Mucosa of rectum (tissue), 2 donors: ENCODE data around the gene PLCL1.

Experiments used
- H3K27ac ChIP-seq, 2 donors: one replicate each; pipeline ENCODE4 v1.7.0; 2013; ENCODE audit warnings: inconsistent platforms in 2 of 2, low read depth in 2 of 2, low read length in 2 of 2
- H3K27me3 ChIP-seq, 2 donors: one replicate each; pipeline ENCODE4 v1.7.0; 2013; ENCODE audit warnings: low read length in 2 of 2; ENCODE audit not compliant: control insufficient read depth in 2 of 2, insufficient read depth in 2 of 2
- H3K36me3 ChIP-seq, 2 donors: one replicate each; pipeline ENCODE4 v1.7.0; 2013; ENCODE audit warnings: low read length in 2 of 2; ENCODE audit not compliant: control insufficient read depth in 2 of 2, insufficient read depth in 2 of 2
- H3K4me1 ChIP-seq, 2 donors: one replicate each; pipeline ENCODE4 v1.7.0; 2013; ENCODE audit warnings: low read length in 2 of 2, mild to moderate bottlenecking in 1 of 2; ENCODE audit not compliant: control insufficient read depth in 2 of 2, insufficient read depth in 2 of 2
- H3K4me3 ChIP-seq, 2 donors: one replicate each; pipeline ENCODE4 v1.7.0; 2013; ENCODE audit warnings: low read length in 2 of 2
- H3K9ac ChIP-seq, 2 donors: one replicate each; pipeline ENCODE4 v1.7.0; 2013; ENCODE audit warnings: low read length in 2 of 2, low read depth in 1 of 2, mild to moderate bottlenecking in 1 of 2
- H3K9me3 ChIP-seq, 2 donors: one replicate each; pipeline ENCODE4 v1.7.0; 2013; ENCODE audit warnings: low read length in 2 of 2; ENCODE audit not compliant: control insufficient read depth in 2 of 2
- donor health status: healthy.
- donor health status: Normal muscosa, but diverticular disease.

The PLCL1 gene

GRCh38 chr2:198167346-198167745 is 363.0 kb downstream of the PLCL1 start:
- Histone ChIP-seq H3K36me3 (no peaks in the 10 kb centered on the region), H3K4me3 (no peak overlapping the region), H3K27ac (no peak overlapping the region), H3K4me1 (no peaks in the 10 kb centered on the region), H3K9ac (no peak overlapping the region), H3K9me3 (no peaks in the 10 kb centered on the region), H3K27me3 (no peaks in the 10 kb centered on the region)

DNA sequence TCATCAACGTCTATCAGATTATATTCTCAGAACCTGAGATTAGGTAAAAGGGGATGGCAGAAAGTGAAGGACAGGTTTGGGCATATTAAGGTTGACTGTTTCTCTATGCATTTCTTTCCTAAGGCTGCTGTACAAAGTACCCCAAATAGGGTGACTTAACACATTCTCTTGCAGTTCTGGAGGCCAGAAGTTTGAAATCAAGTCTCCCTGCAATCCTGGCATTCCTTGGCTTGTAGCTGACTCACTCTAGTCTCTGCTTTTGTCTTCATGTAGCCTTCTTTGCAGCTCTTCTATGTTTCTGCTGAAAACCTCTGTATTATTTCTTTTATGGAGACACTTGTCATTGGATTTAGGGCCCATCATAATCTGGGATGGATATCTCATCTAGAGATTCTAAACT is 364.3 kb downstream of the PLCL1 start:
- Histone ChIP-seq H3K9ac (no peak overlapping the region), H3K9me3 (no peaks in the 10 kb centered on the region), H3K27me3 (no peaks in the 10 kb centered on the region), H3K27ac (no peak overlapping the region), H3K4me1 (no peaks in the 10 kb centered on the region), H3K36me3 (no peaks in the 10 kb centered on the region), H3K4me3 (no peak overlapping the region)

- Histone ChIP-seq H3K4me3 (no peak overlapping the region), H3K4me1 (no peaks in the 10 kb centered on the region), H3K9me3 (no peaks in the 10 kb centered on the region), H3K27ac (no peak overlapping the region), H3K36me3 (no peaks in the 10 kb centered on the region), H3K27me3 (no peaks in the 10 kb centered on the region), H3K9ac (no peak overlapping the region)
Measured at GRCh38 chr2:198173242-198173641, 368.8 kb downstream of the PLCL1 start.

GRCh38 chr2:198173864-198174263 is 369.5 kb downstream of the PLCL1 start:
- no peaks in the 10 kb centered on the region for H3K27me3 ChIP-seq
- H3K9me3 ChIP-seq = no peaks in the 10 kb centered on the region
- no peak overlapping the region for H3K9ac ChIP-seq
- no peak overlapping the region for H3K4me3 ChIP-seq
- H3K4me1 ChIP-seq = no peaks in the 10 kb centered on the region
- H3K36me3 ChIP-seq = no peaks in the 10 kb centered on the region
- no peak overlapping the region for H3K27ac ChIP-seq

DNA sequence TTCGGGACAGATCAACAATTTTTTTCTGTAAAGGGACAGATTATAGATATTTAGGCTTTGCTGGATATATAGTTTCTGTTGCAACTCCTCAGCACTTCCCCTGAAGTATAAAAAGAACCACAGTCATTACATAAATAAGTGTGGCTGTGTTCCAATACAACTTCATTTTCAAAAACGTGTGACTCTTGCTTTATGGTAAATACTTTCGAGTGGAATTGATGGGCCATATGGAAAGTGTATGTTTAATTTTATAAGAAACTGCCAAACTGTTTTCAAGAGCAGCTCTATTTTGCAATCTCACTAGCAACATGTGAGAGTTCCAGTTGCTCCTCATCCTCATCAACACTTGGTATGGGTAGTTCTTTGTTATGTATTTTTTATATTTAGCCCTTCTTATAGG is 370.9 kb downstream of the PLCL1 start:
- Histone ChIP-seq H3K9ac (no peak overlapping the region), H3K27me3 (no peaks in the 10 kb centered on the region), H3K4me3 (no peak overlapping the region), H3K27ac (no peak overlapping the region), H3K36me3 (no peaks in the 10 kb centered on the region), H3K4me1 (no peaks in the 10 kb centered on the region), H3K9me3 (no peaks in the 10 kb centered on the region)

GRCh38 chr2:198177040-198177439 is 372.6 kb downstream of the PLCL1 start:
- H3K9me3 ChIP-seq = no peaks in the 10 kb centered on the region
- H3K27me3 ChIP-seq = no peaks in the 10 kb centered on the region
- no peaks in the 10 kb centered on the region for H3K4me1 ChIP-seq
- H3K36me3 ChIP-seq = no peaks in the 10 kb centered on the region
- no peak overlapping the region for H3K4me3 ChIP-seq
- H3K9ac ChIP-seq = no peak overlapping the region
- H3K27ac ChIP-seq = no peak overlapping the region

DNA sequence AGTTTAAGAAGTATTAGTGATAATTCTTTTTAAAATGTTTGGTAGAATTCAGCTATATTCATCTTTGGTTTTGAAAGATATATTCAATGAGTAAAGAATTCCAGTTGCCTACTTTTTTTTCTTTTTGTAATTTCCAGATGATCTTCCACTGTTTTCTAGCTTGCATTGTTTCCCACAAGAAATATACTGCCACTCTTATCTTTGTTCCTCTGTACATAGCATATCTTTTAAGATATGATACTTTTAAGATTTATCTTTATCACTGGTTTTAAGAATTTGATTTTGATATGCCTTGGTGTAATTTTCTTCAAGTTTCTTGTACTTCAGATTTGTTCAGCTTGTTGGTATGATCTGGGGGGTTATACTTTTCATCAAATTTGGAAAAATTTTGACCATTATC is 374.4 kb downstream of the PLCL1 start:
- no peaks in the 10 kb centered on the region for H3K27me3 ChIP-seq
- H3K9ac ChIP-seq = no peak overlapping the region
- H3K27ac ChIP-seq = no peak overlapping the region
- H3K36me3 ChIP-seq = no peaks in the 10 kb centered on the region
- no peak overlapping the region for H3K4me3 ChIP-seq
- no peaks in the 10 kb centered on the region for H3K9me3 ChIP-seq
- H3K4me1 ChIP-seq = no peaks in the 10 kb centered on the region

DNA sequence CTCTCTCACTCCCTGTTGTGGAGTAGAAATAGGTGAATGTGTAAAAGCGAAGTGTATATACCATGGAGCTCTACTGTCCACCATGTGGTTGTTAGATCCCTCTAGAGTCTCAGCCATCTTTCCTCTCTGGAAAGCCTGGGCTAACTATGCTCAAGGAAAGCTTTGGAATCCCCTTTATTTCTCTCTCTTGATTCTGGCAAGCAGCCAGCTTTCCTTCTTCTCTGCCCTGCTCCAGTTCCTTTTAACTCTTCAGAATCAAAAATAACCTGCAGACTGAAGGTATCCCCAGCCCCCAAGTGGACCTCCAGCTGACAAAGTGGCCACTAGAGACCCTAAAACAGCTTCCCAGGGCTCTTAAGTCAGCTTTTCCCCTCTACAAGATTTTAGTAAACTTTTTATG is 381.9 kb downstream of the PLCL1 start:
- Histone ChIP-seq H3K27ac (no peak overlapping the region), H3K9me3 (no peaks in the 10 kb centered on the region), H3K36me3 (no peaks in the 10 kb centered on the region), H3K4me1 (no peaks in the 10 kb centered on the region), H3K9ac (no peak overlapping the region), H3K27me3 (no peaks in the 10 kb centered on the region), H3K4me3 (no peak overlapping the region)

DNA sequence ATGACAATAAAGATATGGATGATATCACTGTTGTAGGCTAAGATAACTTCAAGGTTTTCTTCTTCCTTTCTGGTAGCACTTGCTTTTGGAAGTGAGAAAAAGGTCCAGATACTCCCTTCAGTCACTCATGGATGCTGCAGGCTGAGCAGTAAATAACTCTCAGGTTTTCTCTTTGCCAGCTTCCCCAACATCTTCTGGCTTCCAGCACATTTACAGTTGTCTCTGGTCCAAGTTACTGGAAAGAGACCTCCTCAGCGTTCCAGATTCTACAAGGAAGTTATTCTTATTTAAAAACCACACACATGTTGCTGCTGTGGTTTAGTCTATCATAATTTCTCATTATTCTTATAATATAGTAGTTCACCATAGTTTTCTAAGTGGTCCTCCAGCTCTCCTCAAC is 383.4 kb downstream of the PLCL1 start:
- H3K9ac ChIP-seq = no peak overlapping the region
- H3K36me3 ChIP-seq = no peaks in the 10 kb centered on the region
- H3K27me3 ChIP-seq = no peaks in the 10 kb centered on the region
- no peaks in the 10 kb centered on the region for H3K9me3 ChIP-seq
- no peak overlapping the region for H3K27ac ChIP-seq
- no peaks in the 10 kb centered on the region for H3K4me1 ChIP-seq
- no peak overlapping the region for H3K4me3 ChIP-seq

DNA sequence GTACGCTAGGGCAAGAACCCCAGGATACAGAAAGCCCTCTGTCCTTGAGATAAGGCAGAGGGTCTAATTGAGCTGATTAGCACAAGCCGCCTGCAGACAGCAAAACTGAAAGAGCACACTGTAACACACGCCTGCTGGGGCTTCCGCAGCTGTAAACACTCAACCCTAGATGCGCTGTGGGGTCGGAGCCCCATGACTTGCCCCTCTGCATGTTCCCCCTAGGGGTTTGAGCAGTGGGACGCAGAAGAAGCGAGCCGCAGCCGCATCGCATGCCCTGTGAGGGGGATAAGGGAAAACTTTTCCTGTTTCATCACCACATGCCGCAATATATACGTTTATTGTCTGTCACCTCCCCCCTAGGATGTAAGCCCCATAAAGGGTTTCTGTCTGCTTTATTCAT is 384.6 kb downstream of the PLCL1 start:
- Histone ChIP-seq H3K27me3 (no peaks in the 10 kb centered on the region), H3K4me1 (no peaks in the 10 kb centered on the region), H3K27ac (no peak overlapping the region), H3K36me3 (no peaks in the 10 kb centered on the region), H3K4me3 (no peak overlapping the region), H3K9ac (no peak overlapping the region), H3K9me3 (no peaks in the 10 kb centered on the region)

- Histone ChIP-seq H3K27ac (no peak overlapping the region), H3K36me3 (no peaks in the 10 kb centered on the region), H3K4me1 (no peaks in the 10 kb centered on the region), H3K9me3 (no peaks in the 10 kb centered on the region), H3K27me3 (no peaks in the 10 kb centered on the region), H3K4me3 (no peak overlapping the region), H3K9ac (no peak overlapping the region)
Measured at GRCh38 chr2:198191651-198192050, 387.3 kb downstream of the PLCL1 start.
